ENCODE measurements around the gene PMEPA1.

DNA sequence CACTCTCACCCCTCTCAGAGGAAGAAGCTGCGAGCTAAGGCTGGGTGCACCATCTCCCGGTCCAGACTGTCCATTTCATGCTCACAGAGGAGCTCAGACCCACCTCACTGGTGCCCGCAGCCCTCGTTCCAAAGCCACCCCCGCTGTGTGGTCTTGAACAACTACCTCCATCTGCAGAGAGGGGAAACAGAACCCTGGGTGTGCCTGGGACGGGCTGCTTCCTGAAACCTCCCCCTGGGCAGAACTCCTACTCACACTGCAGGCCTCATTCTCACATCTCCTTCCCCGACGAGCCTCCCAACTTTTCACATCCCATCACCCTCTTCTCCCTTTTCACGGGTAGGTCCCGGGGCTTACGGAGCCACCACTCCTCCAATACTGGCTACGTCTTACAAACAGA is 18.1 kb downstream of the PMEPA1 start:
- TF ChIP-seq SUZ12 (IDR thresholded peaks at IDR 0.05; ENCODE audit: extremely low read depth, insufficient read depth, insufficient read length) (no peak), ZNF274 (IDR thresholded peaks at IDR 0.05; ENCODE audit: low read depth, low read length) (no peak)

Measured in NT2/D1 (cell line).